SW 1271 (cell line): ENCODE data around the gene NLRP4.
"Not testable (repeated sequence)": the region's sequence is repeated elsewhere in the genome, so short reads cannot be mapped to it uniquely, and the experiment has no call there.

Experiments used
- DNase-seq, 2 experiments: peaks; one replicate each; lab custom pipeline; 2025; lab: John Stamatoyannopoulos, UW

Gene NLRP4

DNA sequence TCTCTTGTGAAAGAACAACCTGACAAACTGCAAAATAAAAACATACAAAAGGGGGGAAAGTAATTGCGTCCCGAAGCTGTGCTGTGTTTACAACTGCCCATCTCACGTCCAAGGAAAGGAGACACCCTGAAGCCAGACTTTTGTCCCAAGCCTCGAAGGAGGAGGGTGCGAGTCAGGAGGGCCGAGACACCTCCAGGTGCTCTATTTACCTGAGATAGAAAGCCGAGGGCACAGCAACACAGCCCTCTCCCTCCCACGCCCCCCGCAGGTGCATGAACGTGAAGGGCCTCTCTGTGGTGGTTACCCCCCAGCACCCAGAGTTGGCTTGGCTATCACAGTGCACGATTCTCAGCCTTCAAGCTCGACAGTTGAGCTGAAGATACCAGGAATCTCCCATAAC, 62.6 kb downstream of the NLRP4 start:
- no peak for DNase-seq

- DNase-seq: no peak
These were observed 65.2 kb downstream of the NLRP4 start for GRCh38 chr19:55901369-55902079.

- no peak for DNase-seq
These were observed 65.9 kb downstream of the NLRP4 start for GRCh38 chr19:55902080-55902751.

DNA sequence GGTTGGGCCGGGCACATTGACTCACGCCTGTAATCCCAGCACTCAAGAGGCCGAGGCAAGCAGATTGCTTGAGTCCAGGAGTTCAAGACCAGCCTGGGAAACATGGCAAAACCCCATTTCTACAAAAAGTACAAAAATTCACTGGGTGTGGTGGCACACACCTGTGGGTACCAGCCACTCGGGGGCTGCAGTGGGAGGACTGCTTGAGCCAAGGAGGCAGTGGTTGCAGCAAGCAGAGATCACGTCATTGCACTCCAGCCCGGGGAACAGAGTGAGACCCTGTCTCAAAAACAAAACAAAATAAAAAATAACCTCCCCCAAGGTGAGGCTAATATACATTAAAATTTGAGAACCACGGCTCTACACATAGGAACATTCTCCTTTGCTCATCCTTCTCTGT, 70.9 kb downstream of the NLRP4 start:
- no peak for DNase-seq

- DNase-seq: no peak
These were observed 71.4 kb downstream of the NLRP4 start for GRCh38 chr19:55907746-55908145.

- no peak for DNase-seq
These were observed 73.5 kb downstream of the NLRP4 start for GRCh38 chr19:55909801-55910200.

- DNase-seq: no peak
These were observed 76.6 kb downstream of the NLRP4 start for GRCh38 chr19:55912916-55913315.

DNA sequence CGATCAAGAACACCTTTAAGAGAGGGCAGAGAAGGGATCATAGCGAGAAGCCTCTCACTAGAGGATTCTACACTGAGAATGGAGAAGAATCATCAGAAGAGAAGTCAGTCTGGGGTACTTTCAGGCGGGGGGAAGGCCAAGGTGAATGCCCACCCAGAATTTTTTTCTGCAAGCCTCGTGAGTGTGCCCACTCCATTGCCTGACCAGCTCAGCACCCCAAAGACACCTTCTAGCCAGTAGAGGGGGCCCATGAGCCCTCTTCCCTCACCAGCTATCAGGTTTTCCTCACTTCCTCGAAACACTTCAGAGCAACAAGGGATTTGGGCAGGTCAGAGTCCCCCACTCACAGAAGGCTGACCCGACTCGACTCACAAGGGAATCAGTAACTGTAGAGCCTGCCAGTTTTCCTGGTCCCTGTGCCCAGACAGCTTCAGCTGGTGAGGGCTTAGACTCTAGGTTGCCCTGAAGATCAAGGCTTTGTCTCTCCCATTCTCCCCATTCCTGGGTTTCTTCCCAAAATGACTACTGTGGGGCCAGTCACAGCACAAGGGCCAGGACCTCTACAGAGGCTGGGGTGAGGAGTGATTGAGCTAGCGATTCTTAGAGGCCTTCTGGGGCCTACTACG, 77.4 kb downstream of the NLRP4 start:
- DNase-seq: no peak

DNA sequence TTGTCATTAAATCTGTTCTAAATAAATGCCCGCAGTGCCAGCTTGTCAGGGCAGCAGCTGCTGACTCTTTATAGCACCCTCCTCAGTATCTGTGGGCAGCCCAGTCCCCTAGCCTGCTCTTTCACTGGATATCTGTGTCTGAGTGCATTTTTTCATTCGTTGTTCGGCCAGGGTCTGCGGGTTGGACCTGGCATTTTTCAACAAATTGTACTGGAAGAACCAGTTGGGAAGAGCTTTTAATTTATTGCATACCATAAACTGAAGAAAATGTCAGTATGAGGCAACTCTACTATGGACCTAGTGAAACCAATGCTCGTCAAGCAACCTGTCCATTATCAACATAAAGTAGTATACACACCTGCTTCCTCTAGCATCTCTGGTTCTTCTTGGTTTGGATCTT, 87.2 kb downstream of the NLRP4 start:
- DNase-seq: no peak

DNA sequence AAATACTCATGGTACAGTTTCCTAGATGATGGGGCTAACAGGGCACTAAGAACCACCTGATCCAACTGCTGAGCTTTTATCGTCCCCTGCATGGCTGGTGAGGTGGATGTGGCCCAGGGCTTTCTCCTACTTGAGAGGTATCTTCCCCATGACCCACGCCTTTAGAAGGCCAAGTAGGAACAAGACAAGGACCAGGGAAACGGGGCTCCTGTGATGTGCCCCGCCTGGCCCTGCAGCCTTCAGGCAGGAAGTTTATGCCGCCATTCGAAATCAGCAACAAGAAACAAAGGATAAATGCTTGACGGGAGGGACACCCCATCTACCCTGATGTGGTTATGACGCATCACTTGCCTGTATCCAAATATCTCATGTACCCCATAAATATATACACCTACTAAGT, 91.7 kb downstream of the NLRP4 start:
- DNase-seq: no peak

DNA sequence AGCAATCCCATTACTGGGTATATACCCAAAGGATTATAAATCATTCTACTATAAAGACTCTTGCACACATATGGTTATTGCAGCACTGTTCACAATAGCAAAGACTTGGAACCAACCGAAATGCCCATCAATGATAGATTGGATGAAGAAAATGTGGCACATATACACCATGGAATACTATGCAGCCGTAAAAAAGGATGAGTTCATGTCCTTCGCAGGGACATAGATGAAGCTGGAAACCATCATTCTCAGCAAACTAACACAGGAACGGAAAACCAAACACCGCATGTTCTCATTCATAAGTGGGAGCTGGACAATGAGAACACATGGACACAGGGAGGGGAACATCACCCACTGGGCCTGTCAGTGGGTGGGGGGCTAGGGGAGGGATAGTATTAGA, 92.9 kb downstream of the NLRP4 start:
- DNase-seq: not testable (repeated sequence)

DNA sequence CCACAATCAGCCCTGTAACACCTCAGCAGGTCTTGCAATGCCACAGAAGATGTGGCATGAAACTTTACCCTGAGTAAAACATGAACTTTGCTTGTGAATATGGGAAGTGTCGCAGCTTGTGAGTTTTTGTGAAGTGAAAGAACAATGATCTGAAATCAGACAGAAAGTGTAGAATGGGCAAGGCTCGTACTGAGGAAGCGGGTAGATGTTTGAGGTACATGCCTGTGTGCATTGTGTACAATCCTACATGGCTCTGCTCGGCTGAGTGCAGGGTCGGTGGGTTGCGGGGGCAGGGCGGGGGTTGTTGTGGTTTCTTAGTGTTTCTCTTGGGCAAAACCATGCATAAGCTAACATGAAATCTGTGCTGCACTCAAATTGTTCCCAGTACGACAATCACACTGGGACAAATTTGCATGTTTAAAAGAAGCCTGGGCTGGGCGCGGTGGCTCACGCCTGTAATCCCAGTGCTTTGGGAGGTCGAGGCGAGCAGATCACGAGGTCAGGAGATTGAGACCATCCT, 94.7 kb downstream of the NLRP4 start:
- DNase-seq: no peak
